ENCODE results near the gene VMAC.

Gene VMAC

DNA sequence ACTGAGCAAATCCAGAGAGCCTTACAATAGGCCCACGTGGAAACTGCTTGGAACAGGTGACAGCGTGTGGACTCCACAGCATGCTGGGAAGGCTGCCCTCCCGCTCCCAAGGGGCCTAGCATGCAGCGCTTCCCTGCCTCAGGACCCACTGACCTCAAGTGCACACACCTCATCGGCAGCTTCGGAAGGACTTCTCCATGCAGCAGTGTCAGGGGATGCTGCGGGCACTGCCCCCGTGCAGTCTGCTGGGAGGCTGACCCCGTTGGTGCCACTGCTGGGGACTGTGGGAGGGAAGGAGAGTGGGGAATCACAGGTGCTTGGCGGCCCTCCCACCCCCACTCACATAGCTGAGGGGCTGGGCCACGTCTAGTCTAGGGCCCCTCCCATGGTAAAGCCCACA is 26.6 kb downstream of the VMAC start:
- DNase-seq: no peak

DNA sequence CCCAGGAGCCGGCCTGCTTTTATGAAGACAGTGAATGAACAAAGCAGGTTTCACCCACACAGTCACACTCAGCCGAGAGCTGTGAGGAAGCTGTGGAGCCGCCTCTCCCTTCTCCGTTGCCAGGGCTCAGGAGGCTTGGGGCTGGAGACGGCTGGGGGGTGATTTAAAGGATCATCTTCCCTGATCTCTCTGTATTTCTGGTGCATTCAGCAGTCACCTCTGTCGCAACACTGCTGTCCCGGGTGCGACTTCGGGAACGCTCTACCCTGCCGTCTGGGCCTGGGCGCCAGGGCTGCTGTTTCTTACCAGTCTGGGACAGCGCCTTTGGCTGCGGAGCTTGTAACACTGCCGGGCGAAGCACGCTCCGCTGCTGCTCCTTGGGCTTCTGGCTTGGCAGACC is 27.5 kb downstream of the VMAC start:
- DNase-seq: no peak

DNA sequence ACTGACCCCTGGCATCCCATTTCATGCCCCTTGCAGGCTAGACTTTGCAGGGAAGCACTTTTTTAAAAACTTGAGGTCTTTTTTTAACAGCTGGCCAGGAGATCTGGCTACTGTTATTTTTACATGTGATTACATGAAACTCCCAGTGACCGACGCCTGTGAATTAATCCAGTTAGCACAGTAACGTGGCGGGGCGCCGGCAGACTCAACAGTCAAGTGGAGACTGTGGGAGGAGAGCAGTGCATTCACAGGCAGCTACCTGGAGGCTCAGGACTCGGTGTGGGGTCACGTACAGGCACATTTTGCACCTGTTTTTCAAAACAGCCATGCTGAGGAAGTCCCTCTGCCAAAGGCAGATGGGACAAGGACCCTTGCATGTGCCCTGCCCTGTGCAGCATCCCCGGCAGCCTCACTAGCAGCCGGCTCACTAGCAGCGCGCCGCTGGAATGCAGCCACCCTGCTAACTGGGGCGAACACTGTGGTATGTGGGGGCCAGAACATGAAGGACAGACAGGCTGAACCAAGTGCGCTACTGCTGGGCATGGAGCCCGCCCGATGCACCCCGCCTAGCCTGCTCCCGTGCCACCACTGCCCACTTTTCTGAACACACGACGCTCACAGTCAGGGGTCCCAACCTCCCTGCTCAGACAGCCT is 28.1 kb downstream of the VMAC start:
- DNase-seq: no peak

DNA sequence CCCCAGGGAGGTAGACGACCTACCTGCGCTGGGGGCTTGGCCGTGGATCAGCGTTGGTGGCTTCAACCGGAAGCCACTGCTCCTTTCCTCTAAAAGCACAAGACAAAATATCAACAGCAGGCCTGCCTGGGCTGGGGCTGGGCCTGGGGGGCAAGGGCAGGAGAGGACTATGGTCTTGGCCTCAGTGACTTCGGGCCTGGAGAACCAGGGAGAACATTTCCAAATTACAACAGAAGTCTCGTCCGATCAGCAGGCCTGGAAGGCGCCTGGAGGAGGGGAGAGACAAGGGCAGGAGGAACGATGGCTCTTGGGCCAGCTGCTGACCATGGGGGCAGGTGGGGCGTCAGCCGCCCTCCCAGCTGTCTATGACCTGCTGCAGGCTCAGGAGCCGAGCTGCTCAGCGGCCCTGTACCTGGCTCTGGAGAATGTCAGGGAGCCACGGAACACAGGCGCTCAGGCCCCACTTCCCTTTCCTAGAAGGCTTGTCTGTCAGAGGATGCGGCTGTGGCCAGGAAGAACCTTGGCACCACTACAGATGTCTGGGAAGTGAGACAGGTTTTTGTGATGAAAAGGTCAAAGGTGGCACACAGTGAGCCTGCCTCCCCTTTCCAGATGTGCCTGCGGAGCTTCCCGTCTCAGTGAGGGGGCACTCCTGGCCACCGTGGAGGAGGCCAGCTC is 28.9 kb downstream of the VMAC start:
- DNase-seq: no peak

DNA sequence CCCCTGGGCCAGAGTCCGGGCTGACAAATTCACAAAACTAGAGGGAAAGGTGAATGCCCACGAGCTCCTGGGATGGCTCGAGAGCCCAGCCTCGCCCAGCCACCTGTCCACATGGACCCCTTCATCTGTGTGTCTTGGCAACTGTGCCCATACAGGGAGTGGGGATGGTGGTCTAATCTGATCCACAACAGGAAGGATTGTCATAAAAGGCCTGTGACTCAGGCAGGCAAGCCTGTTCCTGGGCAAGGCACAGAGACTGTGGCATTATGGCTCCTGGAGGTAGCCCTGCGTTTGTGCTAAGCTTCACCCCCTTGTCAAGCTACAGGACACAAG is 29.4 kb downstream of the VMAC start:
- no peak for DNase-seq

DNA sequence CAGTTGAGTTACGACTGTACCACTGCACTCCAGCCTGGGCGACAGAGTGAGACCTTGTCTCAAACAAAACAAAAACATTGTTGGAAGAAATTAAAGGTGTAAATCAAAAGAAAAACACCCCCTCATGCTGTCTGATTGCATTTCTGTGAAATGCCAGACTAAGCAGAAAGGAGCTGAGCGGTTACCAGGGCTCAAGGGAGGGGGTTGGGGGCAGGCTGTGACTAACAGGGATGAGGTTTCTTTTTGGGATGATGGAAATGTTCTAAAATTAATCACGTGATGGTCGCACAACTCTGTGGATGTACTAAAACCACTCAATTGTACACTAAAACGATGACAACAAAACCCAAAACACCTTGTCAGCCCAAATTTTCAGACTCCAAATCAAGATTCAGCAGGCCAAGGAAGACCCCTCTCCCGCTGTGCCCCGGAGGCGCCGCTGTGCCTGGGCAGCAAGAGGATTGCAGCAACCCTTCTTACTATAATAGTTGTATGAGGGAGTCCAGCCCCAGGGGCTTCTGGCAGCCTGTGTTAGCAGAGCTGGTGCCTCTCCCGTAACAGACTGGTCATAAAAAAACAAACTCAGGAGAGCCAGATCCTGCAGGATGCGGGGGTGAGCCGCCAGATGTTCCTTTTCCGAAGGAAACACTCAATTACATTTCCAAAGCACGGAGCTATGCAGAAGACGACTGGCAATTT is 30.3 kb downstream of the VMAC start:
- no peak for DNase-seq

DNA sequence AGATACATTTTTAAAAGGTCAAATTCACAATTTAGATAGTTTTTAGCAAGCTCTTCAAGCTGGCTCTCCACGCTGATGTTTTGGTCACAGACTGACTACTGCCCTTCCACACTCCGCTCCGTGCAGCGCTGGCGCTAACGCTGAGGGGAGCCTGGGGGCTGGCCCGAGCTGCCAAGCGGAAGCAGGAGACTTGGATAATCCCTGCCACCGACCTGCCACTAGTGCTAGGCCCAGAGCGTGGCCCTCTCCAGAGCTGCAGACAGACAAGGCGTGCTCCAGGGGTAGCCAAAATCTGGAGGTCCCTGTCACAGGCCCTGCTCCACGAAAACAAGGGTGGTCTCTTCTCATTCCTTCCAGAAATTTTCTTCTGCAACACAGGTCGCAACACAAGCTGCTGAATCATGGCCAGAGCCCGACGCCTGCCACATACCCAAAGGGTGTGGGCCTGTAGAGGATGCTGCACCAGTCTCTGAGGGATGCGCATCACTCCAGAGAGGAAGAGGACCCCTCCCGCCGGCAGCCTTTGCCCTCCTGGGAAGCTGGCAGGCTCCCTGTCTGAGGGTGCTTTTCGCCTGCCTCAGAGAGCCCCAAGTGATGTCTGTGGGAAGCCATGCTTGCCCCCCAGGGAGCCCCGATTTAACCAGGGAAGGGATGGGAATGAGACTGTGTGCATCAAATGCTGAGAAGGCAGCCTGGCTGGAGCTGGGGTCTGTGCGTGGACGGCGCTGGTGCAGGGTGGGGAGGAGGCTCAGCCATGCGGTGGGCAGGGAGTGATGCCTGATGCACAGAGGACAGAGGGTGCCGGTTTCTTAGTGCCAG is 31.0 kb downstream of the VMAC start:
- DNase-seq: no peak

DNA sequence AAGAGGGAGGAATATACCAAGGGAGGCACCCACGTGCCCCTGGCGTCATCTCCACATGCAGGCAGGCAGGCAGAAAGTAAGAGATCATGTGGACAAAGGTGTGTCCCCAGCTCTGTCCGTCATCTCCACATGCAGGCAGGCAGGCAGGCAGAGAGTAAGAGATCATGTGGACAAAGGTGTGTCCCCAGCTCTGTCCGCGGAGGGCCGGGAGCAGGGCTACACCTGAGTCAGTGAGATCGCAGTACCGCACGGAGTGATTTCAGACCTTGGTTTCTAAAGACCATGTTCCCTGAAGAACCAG is 31.6 kb downstream of the VMAC start:
- DNase-seq: no peak

DNA sequence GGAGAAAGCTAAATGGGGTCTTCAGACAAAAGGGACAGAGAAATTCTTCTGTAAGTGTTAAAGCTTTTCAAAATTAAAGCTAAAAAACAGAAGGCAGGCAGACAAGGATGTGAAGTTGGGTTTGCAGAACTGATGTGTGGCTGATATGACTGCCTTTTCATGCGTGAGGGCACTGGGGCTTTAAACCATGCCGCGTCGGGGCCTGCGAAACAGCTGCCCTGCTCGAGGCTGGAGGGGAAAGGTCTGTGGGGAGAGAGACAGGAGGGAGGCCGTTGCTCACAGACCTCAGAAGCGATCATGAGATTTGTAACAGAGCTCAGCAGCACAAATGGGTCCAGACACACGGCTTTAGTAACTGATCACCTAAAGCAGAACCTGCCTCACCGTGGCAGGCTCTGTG is 32.9 kb downstream of the VMAC start:
- DNase-seq: no peak

DNA sequence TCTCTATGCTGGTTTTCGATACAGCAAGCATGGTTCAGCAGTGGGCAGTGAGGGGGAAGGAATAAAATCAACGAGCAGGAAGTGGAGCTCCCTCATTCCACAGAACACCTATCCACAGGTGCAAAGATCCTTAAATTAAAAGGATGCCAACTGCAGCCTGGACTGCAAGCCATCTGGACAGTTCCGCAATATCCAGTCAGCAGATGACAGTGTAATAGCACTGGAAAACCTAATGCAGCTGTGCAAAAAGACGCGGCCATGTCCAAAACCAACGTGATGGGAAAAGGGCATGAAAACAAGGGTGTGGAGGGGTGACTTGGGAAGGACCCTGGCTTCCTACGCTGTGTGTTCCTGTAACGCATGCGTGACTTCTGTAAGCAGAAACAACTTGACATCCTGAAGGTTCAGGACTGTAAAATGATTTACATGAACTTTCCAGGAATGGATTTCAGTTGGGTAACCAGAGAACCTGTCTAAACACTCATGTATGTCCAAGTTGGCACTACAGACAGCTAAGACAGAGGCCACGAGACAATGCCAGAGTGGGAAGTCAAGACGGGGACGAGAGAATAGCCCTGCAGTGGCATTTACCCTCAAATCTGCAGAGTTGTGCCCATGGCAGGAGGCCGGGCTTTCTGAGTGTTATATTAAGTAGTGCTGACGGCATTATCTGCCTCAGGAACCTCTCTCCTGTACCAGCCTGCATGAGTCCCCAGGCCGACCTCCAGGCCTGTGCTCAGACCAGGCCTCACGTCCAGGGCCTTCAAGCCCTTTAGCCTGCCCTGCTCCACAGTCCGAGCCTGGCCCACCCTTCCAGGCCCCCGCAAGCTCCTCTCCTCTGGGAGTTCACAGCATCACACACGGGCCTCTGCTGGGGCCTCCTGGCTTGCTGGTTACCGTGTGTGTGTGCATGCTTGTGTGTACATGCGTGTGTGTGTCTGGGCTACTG is 35.9 kb downstream of the VMAC start:
- no peak for DNase-seq

DNA sequence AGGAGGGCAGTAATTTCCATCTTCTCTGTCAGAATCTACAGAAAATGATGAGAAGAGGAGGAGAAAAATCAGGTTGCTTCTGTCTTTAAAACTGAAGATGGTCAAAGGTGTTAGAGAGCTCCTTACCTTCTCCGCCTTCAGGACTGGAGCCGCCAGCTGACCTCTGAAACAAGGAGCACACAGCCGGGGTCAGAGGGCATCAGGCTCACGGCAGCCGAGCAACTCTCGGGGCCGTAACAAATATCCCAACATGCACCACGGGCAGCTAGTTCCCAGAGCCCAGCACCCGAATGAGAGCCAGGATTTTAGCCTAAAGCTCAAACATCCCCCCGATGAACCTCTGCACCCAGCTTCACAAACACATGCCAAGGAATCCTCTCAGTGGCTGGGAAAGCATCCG is 37.0 kb downstream of the VMAC start:
- DNase-seq: no peak

DNA sequence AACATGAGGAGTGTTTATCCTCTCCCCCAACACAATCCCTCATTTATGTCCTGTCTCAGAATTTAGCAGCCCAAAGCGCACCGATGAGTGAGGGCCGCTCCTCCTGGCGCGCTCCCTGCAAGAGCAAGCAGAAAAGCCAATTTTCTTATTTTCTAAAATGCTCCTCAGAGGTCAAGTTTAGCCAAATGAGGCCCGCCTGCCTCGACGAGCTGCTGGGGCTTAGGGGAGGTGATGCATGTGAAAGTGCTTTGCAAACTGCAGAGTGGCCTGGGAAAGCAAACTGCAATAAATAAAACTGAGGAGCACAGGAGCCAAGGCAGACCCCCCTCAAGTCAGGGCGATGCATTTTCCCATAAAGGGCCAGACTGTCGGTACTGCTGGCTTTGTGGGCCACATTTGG is 38.4 kb downstream of the VMAC start:
- no peak for DNase-seq

DNA sequence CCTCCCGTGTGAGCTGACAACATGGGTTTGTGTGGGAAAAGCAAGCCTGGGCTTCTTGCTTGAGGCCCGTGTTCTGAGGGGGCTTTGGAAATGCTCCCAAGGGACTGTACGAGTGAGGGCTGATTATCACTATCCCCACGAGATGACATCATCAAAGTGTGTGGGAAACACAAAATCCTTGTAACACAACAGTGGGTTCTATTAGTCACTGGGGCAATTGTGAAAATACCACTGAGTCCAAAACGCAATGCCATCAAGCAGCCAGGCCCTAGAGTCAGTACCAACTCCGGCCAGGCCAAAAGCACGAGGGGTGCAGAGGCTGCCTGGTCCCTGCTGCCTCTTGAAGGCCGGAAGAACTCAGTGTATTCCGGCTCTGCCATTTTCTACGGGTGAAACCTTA is 39.0 kb downstream of the VMAC start:
- no peak for DNase-seq

DNA sequence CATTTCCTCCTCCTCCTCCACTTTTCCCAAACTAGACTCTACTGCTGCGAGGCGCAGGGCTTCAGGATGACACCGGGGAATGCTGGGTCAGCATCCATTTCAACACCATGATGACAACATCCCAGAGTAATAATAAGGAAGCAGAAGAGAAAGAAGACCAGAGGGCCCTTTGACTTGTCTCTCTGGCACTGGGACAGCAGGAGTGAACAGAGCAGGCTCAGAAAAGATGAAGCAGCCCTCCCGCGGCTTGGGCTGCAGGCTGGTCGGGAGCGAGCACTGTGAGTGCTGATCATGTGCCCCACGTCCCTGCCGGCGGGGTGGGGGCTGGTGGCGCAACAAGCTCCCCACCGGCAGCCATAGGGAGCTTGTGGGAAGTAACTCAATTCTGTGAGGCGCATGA is 42.8 kb downstream of the VMAC start:
- DNase-seq: no peak

DNA sequence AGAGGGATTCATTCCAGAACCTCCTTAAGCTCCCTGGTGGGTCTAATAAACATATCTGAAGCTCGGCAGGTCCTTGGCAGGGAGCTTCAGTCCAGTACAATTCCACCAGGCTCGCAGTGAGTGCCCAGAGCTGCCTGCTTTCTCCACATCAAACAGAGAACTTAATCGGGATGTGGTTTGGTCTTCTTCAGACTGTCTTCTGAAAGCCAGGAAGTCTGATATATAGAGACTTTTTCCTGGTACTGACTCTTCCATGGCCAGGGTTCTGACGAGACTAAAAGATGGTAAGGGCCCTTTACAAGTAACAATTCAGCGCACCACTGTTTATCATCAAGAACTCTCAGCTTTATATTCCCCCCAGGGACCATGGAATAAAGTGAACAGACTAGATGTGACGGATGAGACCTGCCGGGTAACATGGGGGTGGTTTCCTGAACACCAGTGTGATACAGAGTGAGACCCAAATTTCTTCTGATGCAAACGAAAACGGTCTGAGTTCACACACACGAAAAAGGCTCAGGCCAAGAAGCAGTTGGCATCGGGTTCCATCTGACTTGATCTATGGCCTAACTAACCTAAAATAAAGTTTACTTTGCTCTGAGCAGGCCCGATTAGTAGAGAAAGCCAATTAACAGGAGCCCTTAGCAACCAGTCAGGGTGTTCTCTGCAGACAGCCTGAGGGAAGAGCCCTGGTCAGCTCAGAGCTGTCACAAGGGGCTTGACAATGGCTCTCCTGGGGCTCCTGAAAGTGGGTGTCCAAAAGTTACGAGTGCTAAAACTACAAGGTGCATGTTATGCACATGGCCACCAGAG is 44.3 kb downstream of the VMAC start:
- DNase-seq: peak; percentile 27

DNA sequence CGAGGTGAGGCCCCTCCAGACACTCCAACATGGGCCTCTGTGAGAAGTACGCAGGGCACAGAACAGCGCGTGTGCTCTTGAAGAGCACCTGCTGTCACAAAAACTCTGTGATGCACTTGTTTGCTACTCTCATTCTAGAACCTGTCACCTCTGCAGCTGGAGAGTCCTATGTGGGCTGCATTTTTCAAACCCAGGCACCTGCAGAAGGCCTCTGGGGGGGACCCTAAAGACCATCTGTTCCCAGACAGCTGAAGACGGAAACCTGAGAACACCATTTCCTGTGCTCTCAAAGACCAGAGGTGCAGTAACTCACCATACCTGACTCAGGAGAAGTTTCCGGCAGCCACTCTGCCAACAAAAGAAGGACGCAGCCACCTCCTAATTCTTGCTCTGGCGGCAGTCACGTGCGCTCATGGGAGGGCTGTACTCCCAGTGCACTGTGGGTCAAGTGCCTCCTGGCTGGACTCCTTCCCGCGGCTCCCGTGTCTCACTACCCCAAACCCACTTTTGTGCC is 45.2 kb downstream of the VMAC start:
- DNase-seq: peak; percentile 51

DNA sequence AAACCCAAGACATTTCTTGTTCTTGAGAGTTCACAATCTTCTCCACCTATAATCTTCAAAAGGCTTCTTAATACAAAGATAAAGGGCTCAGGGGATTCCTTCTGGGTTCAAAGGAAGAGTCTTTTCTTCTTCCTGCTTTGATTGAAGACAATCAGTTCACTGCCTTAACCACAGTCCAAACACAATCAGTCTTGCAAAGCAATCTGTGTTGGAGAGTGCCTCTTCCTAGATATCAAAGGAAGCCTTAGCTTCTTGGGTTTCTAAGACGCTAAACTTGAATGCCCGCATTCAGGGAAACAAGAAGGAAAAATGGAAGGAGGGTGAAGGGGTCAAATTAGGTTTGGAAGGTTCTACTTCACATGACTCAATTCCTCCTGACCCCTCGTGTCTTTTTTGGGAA is 46.1 kb downstream of the VMAC start:
- no peak for DNase-seq

DNA sequence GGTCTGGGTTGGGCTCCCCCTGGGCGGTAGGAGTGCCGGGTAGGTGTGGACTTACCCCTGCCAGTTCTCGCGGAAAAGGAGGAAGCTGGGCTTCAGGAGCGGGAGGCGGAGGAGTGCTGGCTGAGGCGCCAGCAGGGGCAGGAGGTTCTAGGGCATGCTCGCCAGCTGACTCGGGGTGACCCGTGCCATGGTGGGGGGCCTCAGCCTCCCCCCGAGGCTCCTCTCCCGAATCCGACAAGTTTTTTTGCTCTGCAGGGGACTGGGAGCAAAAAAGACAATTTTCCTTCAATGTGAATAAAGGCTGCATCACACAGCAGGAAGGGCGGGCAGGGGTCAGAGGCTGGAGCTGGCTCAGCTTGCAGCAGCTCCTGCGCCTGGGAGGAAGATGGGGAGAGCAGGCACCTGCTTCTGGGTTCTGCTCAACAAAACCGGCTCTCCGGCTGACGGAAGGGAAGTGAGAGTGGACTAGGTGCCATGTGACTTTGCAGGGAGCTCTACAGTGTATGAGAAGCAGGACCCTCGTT is 46.7 kb downstream of the VMAC start:
- no peak for DNase-seq

DNA sequence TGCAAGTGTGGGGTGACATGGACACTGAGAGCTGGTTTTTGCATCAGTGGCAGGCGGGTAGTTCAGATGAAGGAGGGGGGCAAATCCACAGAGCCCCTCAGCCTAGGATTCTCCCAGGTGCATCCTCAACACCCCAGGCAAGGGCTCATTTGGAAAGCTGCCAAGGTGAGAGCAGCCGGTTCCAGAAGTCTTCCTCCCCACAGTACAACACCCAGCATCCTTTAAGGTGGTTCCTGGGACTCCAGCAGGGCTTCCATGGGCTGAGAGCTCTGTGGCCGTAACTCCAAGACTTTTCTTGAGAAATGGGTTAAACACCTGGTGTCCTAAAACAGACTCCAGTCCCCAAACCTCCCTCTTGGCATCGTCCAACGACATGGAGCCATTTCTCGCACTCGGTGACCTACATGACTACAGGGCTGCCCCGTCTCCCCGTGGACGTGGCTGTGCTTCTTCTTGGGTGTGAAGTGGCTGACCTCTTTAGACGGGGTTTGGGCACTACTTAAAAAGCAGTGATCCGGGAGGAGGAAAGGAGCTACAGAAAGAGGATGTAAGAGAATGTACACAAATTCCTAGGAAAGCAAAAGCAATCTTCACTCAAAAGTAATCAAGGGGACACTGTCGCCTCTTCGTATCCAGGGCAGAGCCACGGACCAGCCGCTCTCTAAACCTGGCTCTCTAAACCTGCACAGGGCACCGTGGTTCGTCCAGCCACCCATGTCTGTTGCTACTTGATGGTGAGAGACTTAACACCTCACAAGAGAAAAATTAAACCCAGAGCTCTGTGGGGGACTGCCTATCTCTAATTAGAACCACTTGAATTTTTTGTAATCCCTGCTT is 47.7 kb downstream of the VMAC start:
- no peak for DNase-seq

DNA sequence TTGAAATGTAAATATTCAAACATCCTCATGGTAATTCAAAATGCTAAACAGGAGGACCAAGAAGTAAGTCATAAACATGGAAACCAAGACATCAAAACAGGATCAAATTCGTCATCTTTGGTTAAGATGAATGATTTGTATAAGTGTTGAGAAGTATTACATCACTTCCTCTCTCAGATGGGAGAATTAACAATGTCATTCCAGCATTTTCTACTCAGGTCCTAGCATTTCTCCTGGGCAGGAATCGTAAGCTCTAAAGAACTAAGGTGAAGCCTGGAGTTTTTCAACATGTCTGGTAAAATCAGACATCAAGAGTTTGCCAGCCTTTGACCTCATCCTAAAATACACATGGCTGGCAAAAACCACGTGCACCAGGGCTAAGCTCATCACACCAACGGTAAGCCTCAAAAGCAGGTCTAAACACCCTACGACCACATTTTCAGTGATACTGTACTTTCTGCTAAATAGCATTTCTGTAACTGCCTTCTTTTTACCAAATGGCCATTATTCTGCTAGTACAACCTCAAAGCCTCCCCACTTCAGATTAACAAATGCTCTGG is 48.4 kb downstream of the VMAC start:
- no peak for DNase-seq
